ENCODE data around the gene PDIA6.

Gene PDIA6

DNA sequence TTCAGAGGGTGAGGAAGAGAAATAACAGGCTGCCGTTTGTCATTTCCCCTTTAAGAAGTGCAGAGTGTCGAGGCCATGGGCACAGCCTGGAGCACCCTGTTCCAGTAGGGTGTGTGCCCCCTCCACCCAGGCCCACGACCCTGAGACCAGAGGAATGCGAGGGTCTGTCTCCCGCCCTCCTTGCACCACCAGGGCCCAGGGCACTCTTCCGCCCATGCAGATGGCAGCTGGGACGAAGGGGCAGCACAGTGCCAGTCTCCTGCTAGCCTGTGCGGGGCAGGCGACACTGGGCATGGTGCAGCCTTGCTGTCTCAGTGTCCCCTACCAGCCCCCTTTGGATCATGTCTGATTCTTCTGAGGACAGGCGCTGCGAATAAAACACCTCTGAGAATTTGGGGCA lies 15.8 kb upstream of the PDIA6 start:
- no peaks in the 10 kb centered on the region for H4K20me1 ChIP-seq (ENCODE audit: insufficient read depth, low read length)
- H3K9me2 ChIP-seq (ENCODE audit: low read depth, low read length): no peaks in the 10 kb centered on the region
- no peaks in the 10 kb centered on the region for H3F3A ChIP-seq (ENCODE audit: insufficient read depth, low read length)
- no peak overlapping the region for H3K4me3 ChIP-seq (ENCODE audit: low read depth, low read length, poor library complexity, severe bottlenecking)
- no peaks in the 10 kb centered on the region for H3K79me2 ChIP-seq (ENCODE audit: insufficient read depth, low read length)
- H2AFZ ChIP-seq (ENCODE audit: low read length): no peak overlapping the region
- TF ChIP-seq, protein P1, sequence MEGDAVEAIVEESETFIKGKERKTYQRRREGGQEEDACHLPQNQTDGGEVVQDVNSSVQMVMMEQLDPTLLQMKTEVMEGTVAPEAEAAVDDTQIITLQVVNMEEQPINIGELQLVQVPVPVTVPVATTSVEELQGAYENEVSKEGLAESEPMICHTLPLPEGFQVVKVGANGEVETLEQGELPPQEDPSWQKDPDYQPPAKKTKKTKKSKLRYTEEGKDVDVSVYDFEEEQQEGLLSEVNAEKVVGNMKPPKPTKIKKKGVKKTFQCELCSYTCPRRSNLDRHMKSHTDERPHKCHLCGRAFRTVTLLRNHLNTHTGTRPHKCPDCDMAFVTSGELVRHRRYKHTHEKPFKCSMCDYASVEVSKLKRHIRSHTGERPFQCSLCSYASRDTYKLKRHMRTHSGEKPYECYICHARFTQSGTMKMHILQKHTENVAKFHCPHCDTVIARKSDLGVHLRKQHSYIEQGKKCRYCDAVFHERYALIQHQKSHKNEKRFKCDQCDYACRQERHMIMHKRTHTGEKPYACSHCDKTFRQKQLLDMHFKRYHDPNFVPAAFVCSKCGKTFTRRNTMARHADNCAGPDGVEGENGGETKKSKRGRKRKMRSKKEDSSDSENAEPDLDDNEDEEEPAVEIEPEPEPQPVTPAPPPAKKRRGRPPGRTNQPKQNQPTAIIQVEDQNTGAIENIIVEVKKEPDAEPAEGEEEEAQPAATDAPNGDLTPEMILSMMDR (IDR thresholded peaks at IDR 0.05; ENCODE audit: low read length): no peak
- no peak for TF ChIP-seq EZH2 (IDR thresholded peaks at IDR 0.05; ENCODE audit: borderline replicate concordance, low read length)
- H3K27me3 ChIP-seq (ENCODE audit: insufficient read depth, low read length): peaks cover 16% of the 10 kb centered on the region
- no peak overlapping the region for H3K4me2 ChIP-seq (ENCODE audit: low read length)
- no peaks in the 10 kb centered on the region for H3K9me3 ChIP-seq (ENCODE audit: low read length)
- no peaks in the 10 kb centered on the region for H3K4me1 ChIP-seq (ENCODE audit: insufficient read depth, low read length, severe bottlenecking)
- H3K36me3 ChIP-seq (ENCODE audit: insufficient read depth, low read length): no peaks in the 10 kb centered on the region; the same call in 1 of the 2 replicates
- H3K27ac ChIP-seq (ENCODE audit: low read depth, low read length, poor library complexity, severe bottlenecking): no peak overlapping the region
- no peak overlapping the region for H3K9ac ChIP-seq (ENCODE audit: low read length)

DNA sequence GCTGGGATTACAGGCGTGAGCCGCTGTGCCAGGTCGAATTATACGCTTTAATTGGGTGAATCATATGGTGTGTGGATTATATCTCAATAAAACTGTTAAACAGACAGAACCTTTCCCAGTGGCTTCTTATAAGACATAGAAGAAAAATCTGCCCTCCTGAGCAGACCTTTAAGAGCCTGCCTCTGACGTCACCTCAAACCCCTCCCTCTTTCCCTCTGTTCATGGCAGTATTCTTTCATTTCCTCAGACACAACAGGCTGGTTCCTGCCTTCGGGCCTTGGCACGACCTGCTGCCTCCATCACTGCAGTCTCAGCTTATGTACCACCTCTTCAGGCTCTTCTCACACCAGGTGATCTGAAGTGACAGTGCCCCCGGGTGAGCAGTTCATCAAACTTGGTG lies 14.0 kb upstream of the PDIA6 start:
- Histone ChIP-seq H3K9ac (ENCODE audit: low read length) (no peak overlapping the region), H3F3A (ENCODE audit: insufficient read depth, low read length) (no peaks in the 10 kb centered on the region), H3K79me2 (ENCODE audit: insufficient read depth, low read length) (no peaks in the 10 kb centered on the region), H3K27ac (ENCODE audit: low read depth, low read length, poor library complexity, severe bottlenecking) (no peak overlapping the region), H2AFZ (ENCODE audit: low read length) (no peak overlapping the region), H3K9me2 (ENCODE audit: low read depth, low read length) (no peaks in the 10 kb centered on the region), H3K4me1 (ENCODE audit: insufficient read depth, low read length, severe bottlenecking) (no peaks in the 10 kb centered on the region), H3K4me2 (ENCODE audit: low read length) (no peak overlapping the region), H3K9me3 (ENCODE audit: low read length) (no peaks in the 10 kb centered on the region), H4K20me1 (ENCODE audit: insufficient read depth, low read length) (no peaks in the 10 kb centered on the region), H3K4me3 (ENCODE audit: low read depth, low read length, poor library complexity, severe bottlenecking) (no peak overlapping the region), H3K36me3 (ENCODE audit: insufficient read depth, low read length) (no peaks in the 10 kb centered on the region; the same call in 1 of the 2 replicates), H3K27me3 (ENCODE audit: insufficient read depth, low read length) (peaks cover 16% of the 10 kb centered on the region)
- TF ChIP-seq, protein P1 (IDR thresholded peaks at IDR 0.05; ENCODE audit: low read length): no peak
- no peak for TF ChIP-seq EZH2 (IDR thresholded peaks at IDR 0.05; ENCODE audit: borderline replicate concordance, low read length)

DNA sequence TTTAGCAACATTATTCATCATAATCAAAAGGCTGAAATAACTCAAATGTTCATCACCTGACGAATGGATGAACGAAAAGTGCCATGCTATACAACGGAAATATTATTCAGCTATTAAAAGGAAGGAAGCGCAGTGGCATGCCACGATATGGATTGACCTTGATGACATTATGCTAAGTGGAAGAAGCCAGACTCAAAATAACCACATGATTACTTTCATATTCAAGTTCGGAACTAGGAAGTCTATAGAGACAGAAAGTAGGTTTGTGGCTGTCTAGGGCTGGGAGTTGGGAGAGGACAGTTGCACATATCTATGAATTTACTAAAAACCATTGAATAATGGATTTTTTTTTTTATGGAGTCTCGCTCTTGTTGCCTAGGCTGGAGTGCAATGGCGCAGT lies 13.4 kb upstream of the PDIA6 start:
- H3K9ac ChIP-seq (ENCODE audit: low read length): no peak overlapping the region
- TF ChIP-seq, protein P1 (IDR thresholded peaks at IDR 0.05; ENCODE audit: low read length): no peak
- TF ChIP-seq EZH2 (IDR thresholded peaks at IDR 0.05; ENCODE audit: borderline replicate concordance, low read length): no peak
- H3F3A ChIP-seq (ENCODE audit: insufficient read depth, low read length): no peaks in the 10 kb centered on the region

More for the DNA sequence above, 13.4 kb upstream of the PDIA6 start:
- Histone ChIP-seq H2AFZ (ENCODE audit: low read length) (no peak overlapping the region), H3K4me1 (ENCODE audit: insufficient read depth, low read length, severe bottlenecking) (no peaks in the 10 kb centered on the region), H3K27me3 (ENCODE audit: insufficient read depth, low read length) (peaks cover 16% of the 10 kb centered on the region), H3K4me3 (ENCODE audit: low read depth, low read length, poor library complexity, severe bottlenecking) (no peak overlapping the region), H3K36me3 (ENCODE audit: insufficient read depth, low read length) (no peaks in the 10 kb centered on the region; the same call in 1 of the 2 replicates), H3K27ac (ENCODE audit: low read depth, low read length, poor library complexity, severe bottlenecking) (no peak overlapping the region), H3K79me2 (ENCODE audit: insufficient read depth, low read length) (no peaks in the 10 kb centered on the region), H4K20me1 (ENCODE audit: insufficient read depth, low read length) (no peaks in the 10 kb centered on the region), H3K4me2 (ENCODE audit: low read length) (no peak overlapping the region), H3K9me3 (ENCODE audit: low read length) (no peaks in the 10 kb centered on the region), H3K9me2 (ENCODE audit: low read depth, low read length) (no peaks in the 10 kb centered on the region)
